ENCODE results near the gene ARHGAP22.

DNA sequence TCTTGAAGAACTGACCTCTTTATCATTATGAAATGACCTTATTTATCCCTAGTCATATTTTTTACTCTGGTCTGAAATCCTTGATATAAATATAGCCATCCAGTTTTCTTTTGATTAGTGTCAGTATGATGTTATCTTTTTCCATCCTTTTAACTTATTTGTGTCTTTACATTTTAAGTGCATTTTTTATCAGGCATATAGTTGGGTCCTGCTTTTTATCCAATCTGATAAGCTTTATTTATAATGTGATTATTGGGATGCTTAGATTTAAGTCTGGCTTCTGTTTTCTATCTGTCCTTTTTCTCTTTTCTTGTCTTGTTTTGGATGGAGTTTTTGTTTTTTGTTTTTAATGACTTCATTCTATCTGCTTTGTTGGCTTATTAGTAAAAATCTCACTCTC lies 119.2 kb downstream of the ARHGAP22 start:
- TF ChIP-seq, protein P1, sequence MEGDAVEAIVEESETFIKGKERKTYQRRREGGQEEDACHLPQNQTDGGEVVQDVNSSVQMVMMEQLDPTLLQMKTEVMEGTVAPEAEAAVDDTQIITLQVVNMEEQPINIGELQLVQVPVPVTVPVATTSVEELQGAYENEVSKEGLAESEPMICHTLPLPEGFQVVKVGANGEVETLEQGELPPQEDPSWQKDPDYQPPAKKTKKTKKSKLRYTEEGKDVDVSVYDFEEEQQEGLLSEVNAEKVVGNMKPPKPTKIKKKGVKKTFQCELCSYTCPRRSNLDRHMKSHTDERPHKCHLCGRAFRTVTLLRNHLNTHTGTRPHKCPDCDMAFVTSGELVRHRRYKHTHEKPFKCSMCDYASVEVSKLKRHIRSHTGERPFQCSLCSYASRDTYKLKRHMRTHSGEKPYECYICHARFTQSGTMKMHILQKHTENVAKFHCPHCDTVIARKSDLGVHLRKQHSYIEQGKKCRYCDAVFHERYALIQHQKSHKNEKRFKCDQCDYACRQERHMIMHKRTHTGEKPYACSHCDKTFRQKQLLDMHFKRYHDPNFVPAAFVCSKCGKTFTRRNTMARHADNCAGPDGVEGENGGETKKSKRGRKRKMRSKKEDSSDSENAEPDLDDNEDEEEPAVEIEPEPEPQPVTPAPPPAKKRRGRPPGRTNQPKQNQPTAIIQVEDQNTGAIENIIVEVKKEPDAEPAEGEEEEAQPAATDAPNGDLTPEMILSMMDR (IDR thresholded peaks at IDR 0.05; ENCODE audit: low read length), result no peak
- TF ChIP-seq EZH2 (optimal IDR thresholded peaks at IDR 0.05; ENCODE audit: low read depth, low read length) (no peak), EZH2phosphoT487 (IDR thresholded peaks at IDR 0.05; ENCODE audit: low read length) (no peak)

Data from MM.1S (cell line).